GM12873 (cell line): ENCODE results near the gene ERF.
A peak's percentile ranks its signal among the peaks of the same experiment; 100 is the strongest.

Source experiments
- TF ChIP-seq, protein P1 (sequence below): IDR thresholded peaks from 2 replicates; pipeline ENCODE4 v1.5.1; 2012; ENCODE audit warnings: low read depth, mild to moderate bottlenecking, moderate library complexity, low read length, control low read depth; ENCODE audit not compliant: insufficient read depth; ENCODE audit errors: missing control alignments

Gene ERF

DNA sequence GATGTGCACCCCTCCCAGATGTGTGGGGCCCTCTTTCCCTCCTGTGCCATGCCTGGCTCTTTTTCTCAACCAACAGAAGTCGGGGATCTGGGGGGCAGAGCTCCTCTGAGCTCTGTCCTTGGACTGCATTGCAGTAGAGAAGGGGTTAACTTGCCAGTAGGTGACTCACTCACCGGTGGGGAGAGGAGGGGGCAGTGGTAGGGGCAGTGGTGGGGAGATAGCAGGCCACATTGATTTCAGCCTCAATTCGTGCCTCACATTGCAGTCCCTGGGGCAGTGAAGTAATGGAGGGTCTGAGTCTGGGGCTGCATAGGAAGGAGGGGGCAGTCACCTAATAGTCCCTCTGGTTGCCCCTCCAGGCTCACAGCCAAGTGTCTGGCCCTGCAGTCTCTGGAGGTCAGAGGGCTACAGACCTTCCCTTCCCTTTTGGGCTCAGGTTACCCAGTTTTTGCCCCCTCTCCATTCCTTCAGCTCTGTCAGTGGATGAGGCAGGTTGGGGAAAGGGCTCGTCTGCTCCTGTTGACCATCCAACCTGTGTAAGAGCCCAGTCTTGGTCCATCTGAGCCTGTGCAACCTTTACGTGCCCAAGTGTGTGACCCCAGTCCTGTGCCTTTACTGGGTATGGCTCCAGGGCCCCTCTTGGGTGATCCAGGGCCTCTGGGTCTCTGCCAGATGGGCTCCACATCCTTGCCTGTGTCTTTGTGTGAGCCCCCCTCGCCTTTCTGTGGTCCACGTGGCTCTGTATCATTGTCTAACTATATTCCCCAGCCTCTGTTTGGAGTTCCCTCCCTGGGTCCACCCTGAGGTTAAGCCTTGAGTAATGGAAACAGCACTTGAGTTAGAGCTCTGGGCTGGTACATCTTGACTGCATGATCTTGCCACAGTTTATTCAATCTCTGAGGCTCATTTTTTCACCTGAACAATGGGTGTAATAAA lies 27.2 kb upstream of the ERF start:
- TF ChIP-seq, protein P1, sequence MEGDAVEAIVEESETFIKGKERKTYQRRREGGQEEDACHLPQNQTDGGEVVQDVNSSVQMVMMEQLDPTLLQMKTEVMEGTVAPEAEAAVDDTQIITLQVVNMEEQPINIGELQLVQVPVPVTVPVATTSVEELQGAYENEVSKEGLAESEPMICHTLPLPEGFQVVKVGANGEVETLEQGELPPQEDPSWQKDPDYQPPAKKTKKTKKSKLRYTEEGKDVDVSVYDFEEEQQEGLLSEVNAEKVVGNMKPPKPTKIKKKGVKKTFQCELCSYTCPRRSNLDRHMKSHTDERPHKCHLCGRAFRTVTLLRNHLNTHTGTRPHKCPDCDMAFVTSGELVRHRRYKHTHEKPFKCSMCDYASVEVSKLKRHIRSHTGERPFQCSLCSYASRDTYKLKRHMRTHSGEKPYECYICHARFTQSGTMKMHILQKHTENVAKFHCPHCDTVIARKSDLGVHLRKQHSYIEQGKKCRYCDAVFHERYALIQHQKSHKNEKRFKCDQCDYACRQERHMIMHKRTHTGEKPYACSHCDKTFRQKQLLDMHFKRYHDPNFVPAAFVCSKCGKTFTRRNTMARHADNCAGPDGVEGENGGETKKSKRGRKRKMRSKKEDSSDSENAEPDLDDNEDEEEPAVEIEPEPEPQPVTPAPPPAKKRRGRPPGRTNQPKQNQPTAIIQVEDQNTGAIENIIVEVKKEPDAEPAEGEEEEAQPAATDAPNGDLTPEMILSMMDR: no peak

DNA sequence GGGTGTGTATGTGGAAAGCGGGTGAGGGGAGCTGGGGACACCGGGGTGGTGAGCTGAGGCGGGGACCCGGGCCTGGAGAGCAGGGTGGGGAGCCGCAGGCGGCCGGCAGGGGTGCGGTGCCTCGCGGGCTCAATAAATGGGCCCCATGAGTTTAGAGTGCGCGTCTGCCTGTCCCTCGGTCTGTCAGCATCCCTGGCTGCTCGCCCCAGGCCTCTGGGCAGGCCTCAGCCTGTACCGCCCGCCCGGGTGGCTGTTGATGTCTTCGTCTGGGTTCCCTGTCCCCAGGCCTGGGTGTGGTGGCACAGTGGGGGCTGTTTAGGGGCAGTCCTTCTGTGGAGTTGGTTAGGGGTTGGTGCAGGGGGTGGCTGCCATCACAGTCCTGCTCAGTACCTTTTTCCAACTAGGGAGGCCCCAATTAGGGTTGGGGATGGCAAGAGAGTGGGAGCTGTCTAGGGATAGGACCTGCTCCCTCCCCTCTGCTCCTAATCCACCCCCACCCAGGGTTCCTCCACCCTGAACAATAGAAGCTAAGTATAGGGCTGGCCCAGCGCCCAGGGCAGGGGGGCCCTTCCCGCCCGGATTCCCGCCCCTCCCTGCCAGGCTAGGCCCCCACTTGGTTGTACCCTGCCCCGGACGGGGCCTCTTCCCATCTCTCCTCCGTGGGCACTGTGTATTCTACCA lies 26.4 kb upstream of the ERF start:
- TF ChIP-seq, protein P1: peak; percentile 36

DNA sequence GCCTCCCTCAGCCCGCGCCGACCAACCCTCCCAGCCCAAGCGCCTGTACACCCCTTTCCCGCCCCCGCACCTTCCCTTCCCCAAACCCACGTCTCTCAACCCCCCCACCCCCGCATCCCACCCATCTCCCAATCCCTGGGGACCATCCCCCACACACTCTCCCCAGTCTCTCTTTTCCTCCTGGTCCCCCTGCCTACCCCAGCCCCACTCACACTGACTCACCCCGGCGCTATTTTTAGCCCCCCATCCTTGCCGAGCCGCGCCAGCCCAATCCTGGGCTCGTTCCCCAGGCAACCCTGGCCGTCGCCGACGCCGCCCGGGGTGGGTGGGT lies 25.9 kb upstream of the ERF start:
- TF ChIP-seq, protein P1: no peak

DNA sequence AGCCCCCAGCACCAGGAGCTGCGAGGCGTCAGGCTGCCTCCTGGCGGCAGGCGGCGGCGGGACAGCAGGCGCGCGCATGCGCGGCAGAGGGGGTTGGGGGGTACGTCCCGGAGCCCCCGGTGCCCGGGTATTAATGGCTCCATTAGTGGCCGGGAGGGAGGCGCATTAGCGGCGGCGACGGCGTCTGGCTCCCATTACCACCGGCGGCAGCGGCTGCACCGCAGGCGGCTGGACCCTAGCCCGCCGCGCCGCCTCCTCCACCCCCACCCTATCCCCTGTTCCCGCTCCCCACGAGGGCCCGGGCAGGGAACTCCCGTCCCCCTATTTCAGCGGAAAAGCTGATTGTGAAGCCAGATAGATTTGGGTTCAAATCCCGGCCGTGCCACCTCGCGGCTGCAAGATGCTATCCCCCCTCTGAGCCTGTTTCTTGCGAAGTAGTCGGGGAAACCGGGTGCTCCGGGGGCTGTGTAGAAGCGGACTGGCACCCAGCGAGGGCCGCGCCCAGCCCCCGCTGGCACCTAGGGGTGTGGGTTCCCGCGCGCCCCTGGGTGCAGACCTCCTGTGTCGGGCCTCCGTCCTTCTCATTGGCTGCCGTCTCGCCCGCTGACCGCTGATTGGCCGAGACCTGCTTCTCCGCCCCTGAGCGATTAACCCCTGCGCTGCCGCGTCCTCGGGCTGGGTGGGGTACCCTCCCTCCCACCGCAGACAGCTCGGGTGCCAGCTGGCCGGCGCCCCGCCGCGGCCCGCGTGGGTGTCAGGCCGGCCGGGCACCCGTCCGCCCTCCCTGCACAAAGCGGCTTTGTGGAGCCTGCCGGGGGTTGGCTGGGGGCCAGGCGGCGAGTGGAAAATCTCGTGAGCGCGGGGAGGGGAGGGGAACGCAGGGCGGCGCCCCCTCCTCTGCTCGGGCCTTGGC lies 25.2 kb upstream of the ERF start:
- TF ChIP-seq, protein P1: peak; percentile 95

DNA sequence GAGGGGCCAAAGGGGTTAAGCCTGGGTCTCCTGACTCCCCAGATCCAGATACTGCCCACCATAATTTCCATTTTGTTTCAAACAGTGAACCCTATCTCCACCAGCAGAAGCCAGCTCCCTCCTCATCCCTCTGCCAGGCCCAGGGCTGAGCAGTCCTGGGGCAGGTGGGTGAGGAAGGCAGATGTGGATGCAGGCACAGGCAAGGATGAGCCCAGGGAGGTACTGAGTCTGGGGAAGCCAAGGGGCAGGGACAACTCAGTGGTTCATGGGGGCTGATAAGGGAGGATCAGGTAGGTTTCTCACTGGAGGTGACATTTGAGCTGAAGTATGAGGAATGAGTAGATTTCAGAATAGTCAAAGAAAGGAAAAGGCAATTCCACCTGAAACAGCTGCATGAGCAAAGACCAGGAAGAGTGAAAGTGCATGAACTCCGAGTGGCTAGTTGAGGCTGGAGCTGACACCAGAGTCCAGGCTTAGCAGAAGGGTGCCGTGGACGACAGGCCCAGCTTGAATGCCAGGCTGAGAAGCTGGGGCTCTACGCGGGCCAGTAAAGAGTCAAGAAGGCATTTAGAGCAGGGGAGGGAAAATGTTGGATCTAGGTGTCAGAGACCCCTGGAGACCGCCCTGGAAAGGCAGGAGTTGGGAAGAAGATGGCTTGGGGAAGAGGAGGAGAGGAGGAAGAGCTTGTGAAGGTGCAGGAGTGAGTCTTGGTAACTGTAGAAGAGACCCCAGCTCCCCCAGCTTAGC lies 24.4 kb upstream of the ERF start:
- TF ChIP-seq, protein P1: no peak

DNA sequence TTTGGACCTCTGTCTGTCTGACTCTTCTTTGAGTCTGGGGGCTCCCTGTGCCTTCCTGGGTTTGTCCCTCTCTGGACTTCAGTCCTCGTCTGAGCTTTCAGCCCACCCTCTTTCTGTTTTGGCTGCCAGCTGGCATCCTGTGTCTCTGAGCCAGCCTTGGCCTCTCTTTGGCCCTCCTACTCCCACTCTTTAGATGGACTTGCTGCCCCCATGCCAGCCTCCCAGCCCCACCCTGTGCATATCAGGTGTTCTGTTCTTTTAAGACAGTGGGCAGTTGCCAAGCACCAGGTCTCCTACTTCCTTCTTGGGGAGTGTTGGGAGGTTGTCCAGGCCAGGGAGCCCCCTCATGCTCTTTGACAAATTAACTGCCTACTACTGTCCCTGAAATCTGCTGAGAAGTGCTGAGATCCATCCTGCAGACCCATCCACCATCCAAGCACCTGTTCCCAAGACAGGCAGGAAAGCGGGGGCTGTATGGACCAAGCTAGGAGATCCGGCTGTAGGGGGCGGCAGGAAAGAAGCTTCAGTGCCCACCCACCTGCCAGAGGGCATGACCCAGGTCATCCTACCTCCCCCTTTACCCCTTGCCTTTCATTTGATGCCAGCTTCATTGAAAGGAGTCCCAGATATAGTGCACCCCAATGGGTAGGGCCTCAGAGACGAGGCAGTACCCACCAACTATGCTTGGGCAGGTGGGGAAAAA lies 23.7 kb upstream of the ERF start:
- TF ChIP-seq, protein P1: no peak
